Activated CD4-positive, alpha-beta T cell treated with anti-CD3 and anti-CD28 coated beads for 1 hour (primary cell): ENCODE measurements around the gene IL2RG.

Experiments
- DNase-seq: peaks from one replicate; pipeline ENCODE4 v3.0.0-alpha.2; 2020

IL2RG gene

GRCh38 chrX:71107762-71108360 lies 3.5 kb downstream of the IL2RG start:
- no peak for DNase-seq

- DNase-seq = no peak
Measured at GRCh38 chrX:71107245-71107644, 4.1 kb downstream of the IL2RG start.

GRCh38 chrX:71106427-71106826 lies 5.0 kb downstream of the IL2RG start, which contains the start of gene CXorf65:
Gene CXorf65 (minus strand): TSS chrX:71106740. CDS start chrX:71106556, 184 bp downstream.
- DNase-seq = no peak

GRCh38 chrX:71105628-71106027 lies 5.7 kb downstream of the IL2RG start:
- DNase-seq = no peak

GRCh38 chrX:71103110-71103983 lies 8.0 kb downstream of the IL2RG start:
- DNase-seq = no peak

- DNase-seq = no peak
Measured at GRCh38 chrX:71102292-71102691, 9.1 kb downstream of the IL2RG start.

GRCh38 chrX:71100581-71101505 lies 10.5 kb downstream of the IL2RG start:
- DNase-seq = no peak

- DNase-seq = no peak
Measured at GRCh38 chrX:71099736-71100135, 11.6 kb downstream of the IL2RG start.

GRCh38 chrX:71098951-71099506 lies 12.3 kb downstream of the IL2RG start:
- no peak for DNase-seq

- DNase-seq = peak; percentile 65
Measured at GRCh38 chrX:71098302-71098701, 13.1 kb downstream of the IL2RG start.

GRCh38 chrX:71096760-71097032 lies 14.7 kb downstream of the IL2RG start:
- DNase-seq = no peak

- DNase-seq = peak; percentile 28
Measured at GRCh38 chrX:71095981-71096759, 15.2 kb downstream of the IL2RG start.

- peak; percentile 80 for DNase-seq
Measured at GRCh38 chrX:71095555-71095980, 15.8 kb downstream of the IL2RG start, which contains the start of gene FOXO4. Gene FOXO4 (plus strand): TSS chrX:71095851. CDS start chrX:71096529, 678 bp downstream.

- DNase-seq = no peak
Measured at GRCh38 chrX:71095033-71095432, 16.3 kb downstream of the IL2RG start.

GRCh38 chrX:71091263-71091662 lies 20.1 kb downstream of the IL2RG start:
- DNase-seq = no peak

- DNase-seq = no peak
Measured at GRCh38 chrX:71085900-71086299, 25.5 kb downstream of the IL2RG start.

GRCh38 chrX:71082822-71083221 lies 28.6 kb downstream of the IL2RG start:
- no peak for DNase-seq

- DNase-seq = no peak
Measured at GRCh38 chrX:71082124-71082647, 29.2 kb downstream of the IL2RG start.

- DNase-seq = no peak
Measured at GRCh38 chrX:71081330-71082123, 29.9 kb downstream of the IL2RG start.

- no peak for DNase-seq
Measured at GRCh38 chrX:71070531-71070930, 40.8 kb downstream of the IL2RG start.
